GM19043 (cell line): ENCODE measurements around the gene ATRN.
"Not testable (repeated sequence)": the region's sequence is repeated elsewhere in the genome, so short reads cannot be mapped to it uniquely, and the experiment has no call there.

Experiments
- ATAC-seq: cut with Tn5 transposase; IDR thresholded peaks from one replicate; pipeline ENCODE4 v1.9.1; 2021; ENCODE audit warnings: low read depth; ENCODE audit not compliant: unreplicated experiment

ATRN gene

GRCh38 chr20:3512239-3512638 is 41.4 kb downstream of the ATRN start:
- ATAC-seq, result not testable (repeated sequence)

GRCh38 chr20:3514012-3514642 is 43.3 kb downstream of the ATRN start:
- ATAC-seq, result no peak

GRCh38 chr20:3515379-3516170 is 44.8 kb downstream of the ATRN start:
- ATAC-seq, result no peak

- ATAC-seq, result no peak
These were observed 51.3 kb downstream of the ATRN start for GRCh38 chr20:3521852-3522740.

- not testable (repeated sequence) for ATAC-seq
These were observed 53.9 kb downstream of the ATRN start for GRCh38 chr20:3524696-3525095.

GRCh38 chr20:3532089-3532615 is 61.3 kb downstream of the ATRN start:
- ATAC-seq, result no peak

- ATAC-seq, result not testable (repeated sequence)
These were observed 66.9 kb downstream of the ATRN start for GRCh38 chr20:3537733-3538132.

GRCh38 chr20:3539311-3540107 is 68.7 kb downstream of the ATRN start:
- no peak for ATAC-seq

GRCh38 chr20:3541887-3542721 is 71.3 kb downstream of the ATRN start:
- ATAC-seq, result no peak

- no peak for ATAC-seq
These were observed 73.2 kb downstream of the ATRN start for GRCh38 chr20:3543901-3544507.

GRCh38 chr20:3545401-3545925 is 74.6 kb downstream of the ATRN start:
- ATAC-seq, result no peak

GRCh38 chr20:3547906-3548305 is 77.1 kb downstream of the ATRN start:
- ATAC-seq, result no peak

GRCh38 chr20:3550837-3551236 is 80.0 kb downstream of the ATRN start:
- no peak for ATAC-seq

GRCh38 chr20:3551681-3552434 is 81.0 kb downstream of the ATRN start:
- no peak for ATAC-seq

GRCh38 chr20:3553663-3554062 is 82.8 kb downstream of the ATRN start:
- no peak for ATAC-seq

- no peak for ATAC-seq
These were observed 86.5 kb downstream of the ATRN start for GRCh38 chr20:3557237-3557785.

GRCh38 chr20:3559231-3559630 is 88.4 kb downstream of the ATRN start:
- ATAC-seq, result no peak

GRCh38 chr20:3559637-3560036 is 88.8 kb downstream of the ATRN start:
- no peak for ATAC-seq
